ENCODE measurements around the gene FOLH1.
"Not testable (repeated sequence)": the region's sequence is repeated elsewhere in the genome, so short reads cannot be mapped to it uniquely, and the experiment has no call there.

Gene FOLH1

GRCh38 chr11:49208006-49208721, at the start of gene FOLH1:
TSS of gene FOLH1 (minus strand) at chr11:49208602. CDS start at chr11:49208409, 193 bp downstream.
- DNase-seq: peak in 1 of 2 donors; percentile 4

- DNase-seq: not testable (repeated sequence)
Measured at GRCh38 chr11:49255148-49255547, 46.7 kb upstream of the FOLH1 start.

GRCh38 chr11:49251212-49251611, 42.8 kb upstream of the FOLH1 start:
- DNase-seq: not testable (repeated sequence)

- not testable (repeated sequence) for DNase-seq
Measured at GRCh38 chr11:49250398-49251115, 42.2 kb upstream of the FOLH1 start.

GRCh38 chr11:49249363-49249762, 41.0 kb upstream of the FOLH1 start:
- not testable (repeated sequence) for DNase-seq

GRCh38 chr11:49233685-49234084, 25.3 kb upstream of the FOLH1 start:
- not testable (repeated sequence) for DNase-seq

- not testable (repeated sequence) for DNase-seq
Measured at GRCh38 chr11:49233019-49233418, 24.6 kb upstream of the FOLH1 start.

GRCh38 chr11:49231725-49232124, 23.3 kb upstream of the FOLH1 start:
- not testable (repeated sequence) for DNase-seq

GRCh38 chr11:49230534-49230933, 22.1 kb upstream of the FOLH1 start:
- DNase-seq: not testable (repeated sequence)

- not testable (repeated sequence) for DNase-seq
Measured at GRCh38 chr11:49230001-49230400, 21.6 kb upstream of the FOLH1 start.

GRCh38 chr11:49229136-49229535, 20.7 kb upstream of the FOLH1 start:
- DNase-seq: not testable (repeated sequence)

- DNase-seq: not testable (repeated sequence)
Measured at GRCh38 chr11:49225255-49225785, 16.9 kb upstream of the FOLH1 start.

- DNase-seq: no peak
Measured at GRCh38 chr11:49221112-49221511, 12.7 kb upstream of the FOLH1 start.

- DNase-seq: no peak
Measured at GRCh38 chr11:49213026-49213560, 4.7 kb upstream of the FOLH1 start.

GRCh38 chr11:49206999-49207398, 1.4 kb downstream of the FOLH1 start:
- DNase-seq: not testable (repeated sequence)

GRCh38 chr11:49202287-49202976, 6.0 kb downstream of the FOLH1 start:
- DNase-seq: no peak

- DNase-seq: not testable (repeated sequence)
Measured at GRCh38 chr11:49196775-49197174, 11.6 kb downstream of the FOLH1 start.

GRCh38 chr11:49196002-49196401, 12.4 kb downstream of the FOLH1 start:
- not testable (repeated sequence) for DNase-seq

- not testable (repeated sequence) for DNase-seq
Measured at GRCh38 chr11:49190287-49190686, 18.1 kb downstream of the FOLH1 start.

GRCh38 chr11:49186225-49186624, 22.2 kb downstream of the FOLH1 start:
- not testable (repeated sequence) for DNase-seq

- DNase-seq: not testable (repeated sequence)
Measured at GRCh38 chr11:49185597-49185996, 22.8 kb downstream of the FOLH1 start.

- DNase-seq: not testable (repeated sequence)
Measured at GRCh38 chr11:49184756-49185155, 23.6 kb downstream of the FOLH1 start.

- DNase-seq: not testable (repeated sequence)
Measured at GRCh38 chr11:49177936-49178335, 30.5 kb downstream of the FOLH1 start.
